Thyroid gland (tissue), 4 donors: ENCODE results near the gene FADD.

Source experiments
- CTCF ChIP-seq, 6 experiments: fragments of 200-600 bp in 3 of 6; fragments of 450-650 bp in 3 of 6; sonication (generic) in 3 of 6; IDR thresholded peaks; one replicate each; pipeline ENCODE4 v1.5.1; 2016 to 2019; ENCODE audit warnings: antibody characterized with exemption in 6 of 6, mild to moderate bottlenecking in 2 of 6, inconsistent platforms in 1 of 6, moderate library complexity in 1 of 6
- POLR2A ChIP-seq, 2 donors: fragments of 450-650 bp; IDR thresholded peaks; one replicate each; pipeline ENCODE4 v1.6.1; 2017; ENCODE audit warnings: antibody characterized with exemption in 2 of 2, mild to moderate bottlenecking in 2 of 2, moderate library complexity in 1 of 2

- TF ChIP-seq CTCF (IDR thresholded peaks at IDR 0.05) (peak in 1 of 6 experiments; percentile 14), POLR2A (IDR thresholded peaks at IDR 0.05) (peak; percentile 63 to 78)
These were observed at the start of gene FADD for GRCh38 chr11:70202920-70203750.
